ENCODE data around the gene CD7. TPM values are rescaled to one million over a fixed set of nuclear protein-coding genes. Genes with fewer than 3 reads are reported as not detected.
A peak's percentile ranks its signal among the peaks of the same experiment; 100 is the strongest.

The CD7 gene
- polyA plus RNA-seq, 3 donors: 0.38 to 3.6 (median 0.42) TPM

GRCh38 chr17:82287868-82288801 is 29.3 kb downstream of the CD7 start:
- H2AFZ ChIP-seq (ENCODE audit: insufficient read depth, low read depth, low read length, poor library complexity, severe bottlenecking): no peak overlapping the region
- Mint-ChIP-seq H3K4me1 (peaks cover 29% of the 10 kb centered on the region), H3K36me3 (no peaks in the 10 kb centered on the region), H3K4me3 (no peak overlapping the region), H3K27me3 (ENCODE audit: low read depth in 3 of 3) (peaks cover 0 to 5% (median 2%) of the 10 kb centered on the region in 3 donors), H3K27ac (peak overlapping the region; percentile 33 to 92 (median 74)), H3K9me3 (peaks cover 0 to 9% (median 0%) of the 10 kb centered on the region in 7 donors)
- 69% methylated on average over 12 of the region's 19 CpGs for WGBS (ENCODE audit: insufficient coverage)
- peaks cover 8% of the 10 kb centered on the region for H3K79me2 ChIP-seq (ENCODE audit: insufficient read depth, low read length)
- peaks cover 30 to 34% of the 10 kb centered on the region in 2 donors for H3K4me1 ChIP-seq (ENCODE audit: control insufficient read depth in 1 of 2, insufficient read depth in 2 of 2, low read length in 2 of 2)
- H3K9me3 ChIP-seq (replicated peaks in 1 of 2; ENCODE audit: control insufficient read depth in 1 of 2, insufficient read depth in 1 of 2, low read length in 2 of 2): no peaks in the 10 kb centered on the region
- no peaks in the 10 kb centered on the region for H4K20me1 ChIP-seq (ENCODE audit: insufficient read depth, low read length)
- no peak overlapping the region for H3K4me3 ChIP-seq (replicated peaks in 1 of 3; ENCODE audit: low read depth in 2 of 3, low read length in 3 of 3)
- intact Hi-C loops (cut with micrococcal nuclease): no loop called here
- TF ChIP-seq CTCF (IDR thresholded peaks at IDR 0.05): no peak
- peak; percentile 66 to 81 (median 69) for DNase-seq
- no peaks in the 10 kb centered on the region for H3K27me3 ChIP-seq (ENCODE audit: control insufficient read depth in 2 of 2, insufficient read depth in 2 of 2, low read length in 2 of 2)
- peak overlapping the region in 1 of 2 donors; percentile 39 for H3K27ac ChIP-seq (ENCODE audit: low read depth in 1 of 2, low read length in 2 of 2)
- H3K9ac ChIP-seq (ENCODE audit: insufficient read depth, low read length, poor library complexity, severe bottlenecking): no peak overlapping the region
- no peak overlapping the region for H3K4me2 ChIP-seq (replicated peaks; ENCODE audit: extremely low read depth, low read length, poor library complexity, severe bottlenecking)
- no peaks in the 10 kb centered on the region for H3K36me3 ChIP-seq (replicated peaks in 1 of 2; ENCODE audit: control insufficient read depth in 1 of 2, insufficient read depth in 2 of 2, low read length in 2 of 2)

GRCh38 chr17:82287013-82287867 is 30.2 kb downstream of the CD7 start:
- Histone ChIP-seq H3K36me3 (replicated peaks in 1 of 2; ENCODE audit: control insufficient read depth in 1 of 2, insufficient read depth in 2 of 2, low read length in 2 of 2) (no peaks in the 10 kb centered on the region), H4K20me1 (ENCODE audit: insufficient read depth, low read length) (no peaks in the 10 kb centered on the region), H3K9me3 (replicated peaks in 1 of 2; ENCODE audit: control insufficient read depth in 1 of 2, insufficient read depth in 1 of 2, low read length in 2 of 2) (no peaks in the 10 kb centered on the region), H2AFZ (ENCODE audit: insufficient read depth, low read depth, low read length, poor library complexity, severe bottlenecking) (no peak overlapping the region), H3K9ac (ENCODE audit: insufficient read depth, low read length, poor library complexity, severe bottlenecking) (no peak overlapping the region), H3K4me1 (ENCODE audit: control insufficient read depth in 1 of 2, insufficient read depth in 2 of 2, low read length in 2 of 2) (peaks cover 38 to 40% of the 10 kb centered on the region in 2 donors), H3K79me2 (ENCODE audit: insufficient read depth, low read length) (peaks cover 4% of the 10 kb centered on the region), H3K27me3 (ENCODE audit: control insufficient read depth in 2 of 2, insufficient read depth in 2 of 2, low read length in 2 of 2) (no peaks in the 10 kb centered on the region), H3K27ac (ENCODE audit: low read depth in 1 of 2, low read length in 2 of 2) (peak overlapping the region in 1 of 2 donors; percentile 20), H3K4me2 (replicated peaks; ENCODE audit: extremely low read depth, low read length, poor library complexity, severe bottlenecking) (no peak overlapping the region), H3K4me3 (replicated peaks in 1 of 3; ENCODE audit: low read depth in 2 of 3, low read length in 3 of 3) (no peak overlapping the region)
- H3K27me3 Mint-ChIP-seq (ENCODE audit: low read depth in 3 of 3): peaks cover 0 to 5% (median 2%) of the 10 kb centered on the region in 3 donors
- TF ChIP-seq CTCF (IDR thresholded peaks at IDR 0.05): no peak
- H3K9me3 Mint-ChIP-seq: peaks cover 0 to 9% (median 0%) of the 10 kb centered on the region in 7 donors
- 92% methylated on average over 3 of the region's 9 CpGs for WGBS (ENCODE audit: insufficient coverage)
- no peak overlapping the region for H3K4me3 Mint-ChIP-seq
- peaks cover 34% of the 10 kb centered on the region for H3K4me1 Mint-ChIP-seq
- H3K36me3 Mint-ChIP-seq: no peaks in the 10 kb centered on the region
- H3K27ac Mint-ChIP-seq: peak overlapping the region in 4 of 7 donors; percentile 33 to 92 (median 74)
- intact Hi-C loops (cut with micrococcal nuclease): no loop called here
- no peak for DNase-seq

All from CD14-positive monocyte (primary cell).